Endothelial cell of umbilical vein (primary cell): ENCODE measurements around the gene UNC45A.

ENCODE experiments used
- EZH2 ChIP-seq: IDR thresholded peaks from 2 replicates; pipeline ENCODE4 v1.6.1; 2012; ENCODE audit warnings: borderline replicate concordance, low read depth, mild to moderate bottlenecking, moderate library complexity, low read length, inconsistent platforms; ENCODE audit not compliant: severe bottlenecking
- GATA2 ChIP-seq: IDR thresholded peaks from 2 replicates; pipeline ENCODE4 v1.7.0; 2011; ENCODE audit warnings: low read depth, mild to moderate bottlenecking, moderate library complexity, mixed read lengths, low read length; ENCODE audit not compliant: insufficient read length, insufficient read depth
- JUN ChIP-seq: IDR thresholded peaks from 2 replicates; pipeline ENCODE4 v1.6.1; 2011; ENCODE audit warnings: borderline replicate concordance, low read depth; ENCODE audit not compliant: insufficient read length, insufficient read depth
- MYC ChIP-seq: IDR thresholded peaks from one replicate; pipeline ENCODE4 v1.6.1; 2011; ENCODE audit warnings: mild to moderate bottlenecking, low read depth, low read length
- POLR2A ChIP-seq: IDR thresholded peaks from 2 replicates; pipeline ENCODE4 v1.6.1; 2012; ENCODE audit warnings: low read depth, mild to moderate bottlenecking, control low read depth, low read length
- POLR2AphosphoS5 ChIP-seq: IDR thresholded peaks from 2 replicates; pipeline ENCODE4 v1.6.1; 2012; ENCODE audit warnings: low read depth, mild to moderate bottlenecking, control low read depth, low read length, moderate library complexity; ENCODE audit not compliant: insufficient read depth
- TF ChIP-seq, protein P1 (sequence below), 2 donors: IDR thresholded peaks; 1 replicate in 1 of 2; 2 replicates in 1 of 2; pipeline ENCODE4 v1.5.1; 2011; ENCODE audit warnings: low read length in 2 of 2, mild to moderate bottlenecking in 2 of 2, moderate library complexity in 2 of 2, control low read depth in 1 of 2, inconsistent platforms in 1 of 2, low read depth in 1 of 2; ENCODE audit not compliant: insufficient read depth in 1 of 2; ENCODE audit errors: extremely low read depth in 1 of 2
- TF ChIP-seq, protein P2 (sequence below): IDR thresholded peaks from 2 replicates; pipeline ENCODE4 v1.6.1; 2011; ENCODE audit not compliant: insufficient read depth, insufficient read length

DNA sequence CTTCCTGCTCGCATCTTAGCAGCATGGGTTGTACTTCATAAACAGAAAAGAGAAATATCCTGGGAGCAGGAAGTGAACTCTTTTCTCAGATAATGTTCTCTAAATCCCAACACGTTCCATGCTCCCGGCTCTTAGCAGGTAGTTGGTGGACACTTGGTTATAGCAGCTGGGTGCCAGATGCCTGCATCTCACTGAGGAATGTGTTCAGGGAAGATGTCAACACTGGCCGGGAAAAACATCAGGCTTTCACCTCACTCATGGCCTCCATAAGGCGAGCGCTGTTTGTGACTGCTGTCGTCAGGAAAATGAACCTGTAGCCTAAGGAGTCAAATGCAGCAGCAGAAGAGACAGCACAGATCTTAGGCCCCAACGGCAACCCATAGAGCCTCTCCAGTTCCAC, 63.7 kb downstream of the UNC45A start:
- TF ChIP-seq, protein P1, sequence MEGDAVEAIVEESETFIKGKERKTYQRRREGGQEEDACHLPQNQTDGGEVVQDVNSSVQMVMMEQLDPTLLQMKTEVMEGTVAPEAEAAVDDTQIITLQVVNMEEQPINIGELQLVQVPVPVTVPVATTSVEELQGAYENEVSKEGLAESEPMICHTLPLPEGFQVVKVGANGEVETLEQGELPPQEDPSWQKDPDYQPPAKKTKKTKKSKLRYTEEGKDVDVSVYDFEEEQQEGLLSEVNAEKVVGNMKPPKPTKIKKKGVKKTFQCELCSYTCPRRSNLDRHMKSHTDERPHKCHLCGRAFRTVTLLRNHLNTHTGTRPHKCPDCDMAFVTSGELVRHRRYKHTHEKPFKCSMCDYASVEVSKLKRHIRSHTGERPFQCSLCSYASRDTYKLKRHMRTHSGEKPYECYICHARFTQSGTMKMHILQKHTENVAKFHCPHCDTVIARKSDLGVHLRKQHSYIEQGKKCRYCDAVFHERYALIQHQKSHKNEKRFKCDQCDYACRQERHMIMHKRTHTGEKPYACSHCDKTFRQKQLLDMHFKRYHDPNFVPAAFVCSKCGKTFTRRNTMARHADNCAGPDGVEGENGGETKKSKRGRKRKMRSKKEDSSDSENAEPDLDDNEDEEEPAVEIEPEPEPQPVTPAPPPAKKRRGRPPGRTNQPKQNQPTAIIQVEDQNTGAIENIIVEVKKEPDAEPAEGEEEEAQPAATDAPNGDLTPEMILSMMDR (IDR thresholded peaks at IDR 0.05; ENCODE audit: extremely low read depth in 1 of 2, insufficient read depth in 1 of 2, low read depth in 1 of 2, low read length in 2 of 2) = no peak
- TF ChIP-seq MYC (no peak), POLR2A (no peak), EZH2 (no peak), POLR2AphosphoS5 (no peak), GATA2 (no peak), JUN (no peak)
- TF ChIP-seq, protein P2, sequence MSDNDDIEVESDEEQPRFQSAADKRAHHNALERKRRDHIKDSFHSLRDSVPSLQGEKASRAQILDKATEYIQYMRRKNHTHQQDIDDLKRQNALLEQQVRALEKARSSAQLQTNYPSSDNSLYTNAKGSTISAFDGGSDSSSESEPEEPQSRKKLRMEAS = no peak
